SK-N-SH (cell line): Measurements from ENCODE around the gene SNAP91. TPM values are rescaled to one million over a fixed set of nuclear protein-coding genes. Genes with fewer than 3 reads are reported as not detected.

ENCODE experiments used
- CTCF ChIA-PET: fragments of 300-600, 350-600 bp; formaldehyde crosslinking; extraction: SDS; loops from one replicate; lab custom pipeline; 2021; lab: Yijun Ruan, JAX
- POLR2A ChIA-PET: fragments of 350-600 bp; sonication (Branson Sonifier 250); formaldehyde crosslinking; extraction: SDS; loops from one replicate; lab custom pipeline; 2020; ENCODE audit warnings: antibody characterized with exemption, inconsistent platforms; lab: Yijun Ruan, JAX
- DNase-seq: peaks from one replicate; pipeline ENCODE4 v3.0.0; 2012
- H2AFZ ChIP-seq: fragments of 200-600 bp; sonication (generic); 2 replicates; pipeline ENCODE4 v1.8.1; 2016; ENCODE audit warnings: antibody characterized with exemption, mild to moderate bottlenecking, low read depth
- H3F3A ChIP-seq: fragments of 200-600 bp; sonication (generic); replicated peaks from 2 replicates; pipeline ENCODE3; 2016; ENCODE audit warnings: antibody characterized with exemption, mild to moderate bottlenecking; ENCODE audit not compliant: insufficient read depth
- H3K27ac ChIP-seq, 2 experiments: fragments of 200-500 bp in 1 of 2; fragments of 200-600 bp in 1 of 2; sonication (Bioruptor generic) in 1 of 2; sonication (generic), shearing (Covaris generic) in 1 of 2; 2 replicates each; pipeline versions ENCODE4 v1.5.1 to v1.6.1; 2014 to 2016; ENCODE audit warnings: low read depth in 2 of 2, inconsistent platforms in 1 of 2, low read length in 1 of 2, mild to moderate bottlenecking in 1 of 2, mixed read lengths in 1 of 2
- H3K27me3 ChIP-seq: fragments of 200-600 bp; sonication (generic), shearing (Covaris generic); 2 replicates; pipeline ENCODE4 v1.6.1; 2016; ENCODE audit warnings: mixed run types; ENCODE audit not compliant: insufficient read depth
- H3K36me3 ChIP-seq, 2 experiments: fragments of 200-500 bp in 1 of 2; fragments of 200-600 bp in 1 of 2; sonication (Bioruptor generic) in 1 of 2; sonication (generic) in 1 of 2; replicated peaks in 1 of 2; 2 replicates each; pipeline versions ENCODE3 to v1.5.1; 2014 to 2016; ENCODE audit warnings: low read length in 1 of 2, mild to moderate bottlenecking in 1 of 2; ENCODE audit not compliant: insufficient read depth in 2 of 2, control insufficient read depth in 1 of 2
- H3K4me1 ChIP-seq, 2 experiments: fragments of 200-500 bp in 1 of 2; fragments of 200-600 bp in 1 of 2; sonication (Bioruptor generic) in 1 of 2; sonication (generic), shearing (Covaris generic) in 1 of 2; 2 replicates each; pipeline versions ENCODE4 v1.5.1 to v1.6.1; 2014 to 2016; ENCODE audit warnings: low read depth in 1 of 2, low read length in 1 of 2, mixed run types in 1 of 2; ENCODE audit not compliant: insufficient read depth in 2 of 2, control insufficient read depth in 1 of 2
- H3K4me2 ChIP-seq: fragments of 200-600 bp; sonication (generic), shearing (Covaris generic); 2 replicates; pipeline ENCODE4 v1.6.1; 2017; ENCODE audit warnings: mixed run types
- H3K4me3 ChIP-seq, 2 experiments: fragments of 200-500 bp in 1 of 2; fragments of 200-600 bp in 1 of 2; sonication (Bioruptor generic) in 1 of 2; sonication (generic), shearing (Covaris generic) in 1 of 2; 2 replicates each; pipeline versions ENCODE4 v1.5.1 to v1.8.1; 2014 to 2016; ENCODE audit warnings: low read depth in 2 of 2, inconsistent platforms in 1 of 2, low read length in 1 of 2, mild to moderate bottlenecking in 1 of 2, mixed read lengths in 1 of 2, moderate library complexity in 1 of 2
- H3K79me2 ChIP-seq: fragments of 200-600 bp; sonication (generic); 2 replicates; pipeline ENCODE4 v1.8.1; 2017; ENCODE audit warnings: mild to moderate bottlenecking; ENCODE audit not compliant: insufficient read depth
- H3K9ac ChIP-seq: fragments of 200-600 bp; sonication (generic); 2 replicates; pipeline ENCODE4 v1.6.1; 2017; ENCODE audit warnings: mixed run types
- H3K9me2 ChIP-seq: fragments of 200-600 bp; sonication (generic); 2 replicates; pipeline ENCODE4 v1.6.1; 2017; ENCODE audit warnings: mixed run types
- H3K9me3 ChIP-seq: fragments of 200-600 bp; sonication (generic); 2 replicates; pipeline ENCODE4 v1.6.1; 2017; ENCODE audit warnings: mixed run types, mild to moderate bottlenecking, moderate library complexity
- H4K20me1 ChIP-seq: fragments of 200-600 bp; sonication (generic); 2 replicates; pipeline ENCODE4 v1.6.1; 2017; ENCODE audit warnings: mild to moderate bottlenecking, mixed run types; ENCODE audit not compliant: insufficient read depth
- CHD2 ChIP-seq: fragments of 150-350 bp; IDR thresholded peaks from 2 replicates; pipeline ENCODE4 v1.6.1; 2018; ENCODE audit warnings: low read length; ENCODE audit not compliant: partially characterized antibody
- ELF1 ChIP-seq: IDR thresholded peaks from 2 replicates; pipeline ENCODE4 v1.4.0; 2012
- EP300 ChIP-seq, 2 experiments: IDR thresholded peaks; 2 replicates each; pipeline versions ENCODE4 v1.4.0 to v1.6.1; 2012; ENCODE audit warnings: borderline replicate concordance in 1 of 2, low read depth in 1 of 2, low read length in 1 of 2
- FOSL2 ChIP-seq: IDR thresholded peaks from 2 replicates; pipeline ENCODE4 v1.4.0; 2012; ENCODE audit warnings: low read depth, mild to moderate bottlenecking, moderate library complexity, borderline replicate concordance
- FOXJ3 ChIP-seq: sonication (generic); formaldehyde crosslinking; IDR thresholded peaks from 2 replicates; pipeline ENCODE4 v1.5.1; 2020; ENCODE audit warnings: mild to moderate bottlenecking, missing genetic modification reagents
- FOXM1 ChIP-seq: IDR thresholded peaks from 2 replicates; pipeline ENCODE4 v1.4.0; 2012; ENCODE audit warnings: low read depth, mild to moderate bottlenecking
- MEF2A ChIP-seq: IDR thresholded peaks from 2 replicates; pipeline ENCODE4 v1.4.0; 2012; ENCODE audit warnings: low read depth, borderline replicate concordance
- MXI1 ChIP-seq: IDR thresholded peaks from 2 replicates; pipeline ENCODE4 v1.6.1; 2012; ENCODE audit warnings: mild to moderate bottlenecking, low read depth, low read length, improper control_type of control experiment
- NRF1 ChIP-seq: IDR thresholded peaks from 2 replicates; pipeline ENCODE4 v1.6.1; 2012; ENCODE audit warnings: low read depth, mild to moderate bottlenecking, low read length
- POLR2AphosphoS5 ChIP-seq: IDR thresholded peaks from 2 replicates; pipeline ENCODE4 v1.6.1; 2012; ENCODE audit warnings: low read depth, low read length
- RCOR1 ChIP-seq: fragments of 150-350 bp; IDR thresholded peaks from 2 replicates; pipeline ENCODE4 v1.6.1; 2017; ENCODE audit warnings: antibody characterized with exemption, low read length
- RFX5 ChIP-seq: IDR thresholded peaks from 2 replicates; pipeline ENCODE4 v1.6.1; 2012; ENCODE audit warnings: mild to moderate bottlenecking, improper control_type of control experiment, low read length
- SIN3A ChIP-seq: IDR thresholded peaks from 2 replicates; pipeline ENCODE4 v1.6.1; 2012; ENCODE audit warnings: low read depth, mild to moderate bottlenecking, low read length, moderate library complexity, borderline replicate concordance
- SMC3 ChIP-seq: IDR thresholded peaks from 2 replicates; pipeline ENCODE4 v1.6.1; 2012; ENCODE audit warnings: low read depth, low read length, improper control_type of control experiment
- TCF12 ChIP-seq: IDR thresholded peaks from 2 replicates; pipeline ENCODE4 v1.4.0; 2012
- TEAD4 ChIP-seq: IDR thresholded peaks from 2 replicates; pipeline ENCODE4 v1.4.0; 2012; ENCODE audit warnings: mild to moderate bottlenecking, borderline replicate concordance; ENCODE audit not compliant: insufficient read depth
- WGBS: methylation state at CpG from one replicate; pipeline ENCODE4 v1.1.6; 2017; ENCODE audit warnings: low lambda C conversion rate; 5-methylcytosine and 5-hydroxymethylcytosine counted together
- polyA plus RNA-seq, 3 experiments: library from polyadenylated mRNA; depleted of rRNA; stranded (reverse); fragments of >200 nt; gene quantifications; 2 replicates each; pipeline ENCODE4 v1.2.3, GENCODE V29; 2012
- TF ChIP-seq, protein P1 (sequence below): fragments of 200-600 bp; sonication (generic); IDR thresholded peaks from 2 replicates; pipeline ENCODE4 v1.6.1; 2017; ENCODE audit warnings: antibody characterized with exemption, mild to moderate bottlenecking, moderate library complexity
- TF ChIP-seq, protein P2 (sequence below): IDR thresholded peaks from 2 replicates; pipeline ENCODE4 v1.6.1; 2012; ENCODE audit warnings: mild to moderate bottlenecking, low read depth, low read length, moderate library complexity
- TF ChIP-seq, protein P3 (sequence below): IDR thresholded peaks from 2 replicates; pipeline ENCODE4 v1.4.0; 2012; ENCODE audit warnings: low read depth, borderline replicate concordance
- TF ChIP-seq, protein P4 (sequence below): IDR thresholded peaks from 2 replicates; pipeline ENCODE4 v1.4.0; 2012; ENCODE audit warnings: low read depth, borderline replicate concordance
- TF ChIP-seq, protein P5 (sequence below): fragments of 150-350 bp; IDR thresholded peaks from 2 replicates; pipeline ENCODE4 v1.6.1; 2016; ENCODE audit warnings: mild to moderate bottlenecking, low read depth, low read length

Gene SNAP91
- polyA plus RNA-seq, 1 of the 3 experiments (the other 2 are of a cell fraction): 0.64 TPM

DNA sequence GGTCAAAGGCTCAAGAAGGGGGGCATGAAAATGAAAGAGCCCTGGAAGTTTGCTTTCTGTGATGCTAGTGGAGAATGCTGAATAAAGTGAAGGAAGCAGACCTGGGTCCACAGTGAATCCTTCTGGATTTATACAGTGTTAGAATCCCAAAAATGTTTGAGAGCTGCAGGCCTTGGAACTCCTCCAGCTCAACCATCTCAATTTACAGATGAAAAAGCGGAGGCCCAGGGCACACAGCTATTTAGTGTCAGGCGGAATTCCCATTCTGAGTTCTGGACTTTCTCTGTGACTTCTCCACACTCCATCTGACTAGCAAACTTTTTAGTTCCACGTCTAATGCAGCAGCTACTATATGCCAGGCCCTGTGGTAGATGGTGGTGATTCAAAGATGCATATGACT is 198.1 kb downstream of the SNAP91 start (continued):
- TF ChIP-seq SMC3 (no peak), SIN3A (no peak)

DNA sequence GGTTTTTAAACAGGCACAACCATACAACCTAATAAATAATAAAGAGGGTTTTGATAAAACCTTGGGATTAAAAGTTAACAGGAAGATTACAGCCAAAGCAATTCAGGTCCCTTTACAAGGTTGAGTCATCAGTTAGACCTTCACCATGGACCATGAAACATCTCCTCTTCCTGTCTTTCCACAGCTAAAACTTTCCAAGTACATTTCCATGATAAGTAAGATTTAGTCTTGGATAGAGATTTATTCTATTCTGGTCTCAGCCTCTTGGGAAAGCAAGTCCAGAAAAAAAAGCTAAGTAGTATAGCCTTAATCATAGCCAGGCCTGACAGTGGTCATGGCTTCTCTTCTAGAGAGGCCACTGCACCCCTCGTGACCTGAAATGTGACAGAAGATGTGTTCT is 199.5 kb downstream of the SNAP91 start:
- H4K20me1 ChIP-seq: no peaks in the 10 kb centered on the region
- peak overlapping the region; percentile 11; the same call in 1 of the 2 replicates for H2AFZ ChIP-seq

More for the DNA sequence above, 199.5 kb downstream of the SNAP91 start:
- TF ChIP-seq POLR2AphosphoS5 (no peak), TCF12 (no peak), FOXM1 (no peak), FOXJ3 (no peak), ELF1 (no peak), MEF2A (no peak), RCOR1 (no peak), RFX5 (no peak), MXI1 (no peak), FOSL2 (no peak), NRF1 (no peak), EP300 (IDR thresholded peaks at IDR 0.05; ENCODE audit: borderline replicate concordance in 1 of 2, low read depth in 1 of 2, low read length in 1 of 2) (no peak), CHD2 (no peak), TEAD4 (no peak)
- TF ChIP-seq, protein P1, sequence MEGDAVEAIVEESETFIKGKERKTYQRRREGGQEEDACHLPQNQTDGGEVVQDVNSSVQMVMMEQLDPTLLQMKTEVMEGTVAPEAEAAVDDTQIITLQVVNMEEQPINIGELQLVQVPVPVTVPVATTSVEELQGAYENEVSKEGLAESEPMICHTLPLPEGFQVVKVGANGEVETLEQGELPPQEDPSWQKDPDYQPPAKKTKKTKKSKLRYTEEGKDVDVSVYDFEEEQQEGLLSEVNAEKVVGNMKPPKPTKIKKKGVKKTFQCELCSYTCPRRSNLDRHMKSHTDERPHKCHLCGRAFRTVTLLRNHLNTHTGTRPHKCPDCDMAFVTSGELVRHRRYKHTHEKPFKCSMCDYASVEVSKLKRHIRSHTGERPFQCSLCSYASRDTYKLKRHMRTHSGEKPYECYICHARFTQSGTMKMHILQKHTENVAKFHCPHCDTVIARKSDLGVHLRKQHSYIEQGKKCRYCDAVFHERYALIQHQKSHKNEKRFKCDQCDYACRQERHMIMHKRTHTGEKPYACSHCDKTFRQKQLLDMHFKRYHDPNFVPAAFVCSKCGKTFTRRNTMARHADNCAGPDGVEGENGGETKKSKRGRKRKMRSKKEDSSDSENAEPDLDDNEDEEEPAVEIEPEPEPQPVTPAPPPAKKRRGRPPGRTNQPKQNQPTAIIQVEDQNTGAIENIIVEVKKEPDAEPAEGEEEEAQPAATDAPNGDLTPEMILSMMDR: no peak
- TF ChIP-seq, protein P2, sequence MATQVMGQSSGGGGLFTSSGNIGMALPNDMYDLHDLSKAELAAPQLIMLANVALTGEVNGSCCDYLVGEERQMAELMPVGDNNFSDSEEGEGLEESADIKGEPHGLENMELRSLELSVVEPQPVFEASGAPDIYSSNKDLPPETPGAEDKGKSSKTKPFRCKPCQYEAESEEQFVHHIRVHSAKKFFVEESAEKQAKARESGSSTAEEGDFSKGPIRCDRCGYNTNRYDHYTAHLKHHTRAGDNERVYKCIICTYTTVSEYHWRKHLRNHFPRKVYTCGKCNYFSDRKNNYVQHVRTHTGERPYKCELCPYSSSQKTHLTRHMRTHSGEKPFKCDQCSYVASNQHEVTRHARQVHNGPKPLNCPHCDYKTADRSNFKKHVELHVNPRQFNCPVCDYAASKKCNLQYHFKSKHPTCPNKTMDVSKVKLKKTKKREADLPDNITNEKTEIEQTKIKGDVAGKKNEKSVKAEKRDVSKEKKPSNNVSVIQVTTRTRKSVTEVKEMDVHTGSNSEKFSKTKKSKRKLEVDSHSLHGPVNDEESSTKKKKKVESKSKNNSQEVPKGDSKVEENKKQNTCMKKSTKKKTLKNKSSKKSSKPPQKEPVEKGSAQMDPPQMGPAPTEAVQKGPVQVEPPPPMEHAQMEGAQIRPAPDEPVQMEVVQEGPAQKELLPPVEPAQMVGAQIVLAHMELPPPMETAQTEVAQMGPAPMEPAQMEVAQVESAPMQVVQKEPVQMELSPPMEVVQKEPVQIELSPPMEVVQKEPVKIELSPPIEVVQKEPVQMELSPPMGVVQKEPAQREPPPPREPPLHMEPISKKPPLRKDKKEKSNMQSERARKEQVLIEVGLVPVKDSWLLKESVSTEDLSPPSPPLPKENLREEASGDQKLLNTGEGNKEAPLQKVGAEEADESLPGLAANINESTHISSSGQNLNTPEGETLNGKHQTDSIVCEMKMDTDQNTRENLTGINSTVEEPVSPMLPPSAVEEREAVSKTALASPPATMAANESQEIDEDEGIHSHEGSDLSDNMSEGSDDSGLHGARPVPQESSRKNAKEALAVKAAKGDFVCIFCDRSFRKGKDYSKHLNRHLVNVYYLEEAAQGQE: no peak
- TF ChIP-seq, protein P3, sequence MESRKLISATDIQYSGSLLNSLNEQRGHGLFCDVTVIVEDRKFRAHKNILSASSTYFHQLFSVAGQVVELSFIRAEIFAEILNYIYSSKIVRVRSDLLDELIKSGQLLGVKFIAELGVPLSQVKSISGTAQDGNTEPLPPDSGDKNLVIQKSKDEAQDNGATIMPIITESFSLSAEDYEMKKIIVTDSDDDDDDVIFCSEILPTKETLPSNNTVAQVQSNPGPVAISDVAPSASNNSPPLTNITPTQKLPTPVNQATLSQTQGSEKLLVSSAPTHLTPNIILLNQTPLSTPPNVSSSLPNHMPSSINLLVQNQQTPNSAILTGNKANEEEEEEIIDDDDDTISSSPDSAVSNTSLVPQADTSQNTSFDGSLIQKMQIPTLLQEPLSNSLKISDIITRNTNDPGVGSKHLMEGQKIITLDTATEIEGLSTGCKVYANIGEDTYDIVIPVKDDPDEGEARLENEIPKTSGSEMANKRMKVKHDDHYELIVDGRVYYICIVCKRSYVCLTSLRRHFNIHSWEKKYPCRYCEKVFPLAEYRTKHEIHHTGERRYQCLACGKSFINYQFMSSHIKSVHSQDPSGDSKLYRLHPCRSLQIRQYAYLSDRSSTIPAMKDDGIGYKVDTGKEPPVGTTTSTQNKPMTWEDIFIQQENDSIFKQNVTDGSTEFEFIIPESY: no peak
- TF ChIP-seq, protein P4, sequence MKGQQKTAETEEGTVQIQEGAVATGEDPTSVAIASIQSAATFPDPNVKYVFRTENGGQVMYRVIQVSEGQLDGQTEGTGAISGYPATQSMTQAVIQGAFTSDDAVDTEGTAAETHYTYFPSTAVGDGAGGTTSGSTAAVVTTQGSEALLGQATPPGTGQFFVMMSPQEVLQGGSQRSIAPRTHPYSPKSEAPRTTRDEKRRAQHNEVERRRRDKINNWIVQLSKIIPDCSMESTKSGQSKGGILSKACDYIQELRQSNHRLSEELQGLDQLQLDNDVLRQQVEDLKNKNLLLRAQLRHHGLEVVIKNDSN: no peak
- TF ChIP-seq, protein P5, sequence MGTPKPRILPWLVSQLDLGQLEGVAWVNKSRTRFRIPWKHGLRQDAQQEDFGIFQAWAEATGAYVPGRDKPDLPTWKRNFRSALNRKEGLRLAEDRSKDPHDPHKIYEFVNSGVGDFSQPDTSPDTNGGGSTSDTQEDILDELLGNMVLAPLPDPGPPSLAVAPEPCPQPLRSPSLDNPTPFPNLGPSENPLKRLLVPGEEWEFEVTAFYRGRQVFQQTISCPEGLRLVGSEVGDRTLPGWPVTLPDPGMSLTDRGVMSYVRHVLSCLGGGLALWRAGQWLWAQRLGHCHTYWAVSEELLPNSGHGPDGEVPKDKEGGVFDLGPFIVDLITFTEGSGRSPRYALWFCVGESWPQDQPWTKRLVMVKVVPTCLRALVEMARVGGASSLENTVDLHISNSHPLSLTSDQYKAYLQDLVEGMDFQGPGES: no peak
- ChIA-PET POLR2A (no interaction called here), CTCF (interaction anchor here (0.8 to 8.0 kb wide), 3 partner anchors 91 to 442 kb away, joined by 4 to 293 read pairs (median 133); partner anchors contain the start of genes DOP1A and UBE3D)
- peaks cover 0 to 4% of the 10 kb centered on the region in 2 experiments; a peak in 1 of 4 replicates for H3K4me1 ChIP-seq
- no peak overlapping the region for H3K27ac ChIP-seq
- no peaks in the 10 kb centered on the region for H3K9me3 ChIP-seq
- 81% methylated on average over 1 of the region's 1 CpG for WGBS
- H3K27me3 ChIP-seq: no peaks in the 10 kb centered on the region
- H3K79me2 ChIP-seq: no peaks in the 10 kb centered on the region
- no peaks in the 10 kb centered on the region for H3K36me3 ChIP-seq
- no peaks in the 10 kb centered on the region for H3K9me2 ChIP-seq
- DNase-seq: no peak
- no peak overlapping the region for H3K4me2 ChIP-seq
- H3K9ac ChIP-seq: no peak overlapping the region
- no peak overlapping the region for H3K4me3 ChIP-seq
- H3F3A ChIP-seq: no peaks in the 10 kb centered on the region
